Activated CD4-positive, CD25-positive, alpha-beta regulatory T cell treated with anti-CD3 and anti-CD28 coated beads, Interleukin-2, amount 50 U/mL, for 24 hours (primary cell): ENCODE results near the gene DTX3.
"Not testable (repeated sequence)": the region's sequence is repeated elsewhere in the genome, so short reads cannot be mapped to it uniquely, and the experiment has no call there.

Source experiments
- ATAC-seq, 2 donors: fragments of 150-1000 bp; cut with Tn5 transposase; one replicate each; pipeline ENCODE4 v1.10.0; 2021; ENCODE audit warnings: mild to moderate bottlenecking in 1 of 2, moderate library complexity in 1 of 2

The DTX3 gene

DNA sequence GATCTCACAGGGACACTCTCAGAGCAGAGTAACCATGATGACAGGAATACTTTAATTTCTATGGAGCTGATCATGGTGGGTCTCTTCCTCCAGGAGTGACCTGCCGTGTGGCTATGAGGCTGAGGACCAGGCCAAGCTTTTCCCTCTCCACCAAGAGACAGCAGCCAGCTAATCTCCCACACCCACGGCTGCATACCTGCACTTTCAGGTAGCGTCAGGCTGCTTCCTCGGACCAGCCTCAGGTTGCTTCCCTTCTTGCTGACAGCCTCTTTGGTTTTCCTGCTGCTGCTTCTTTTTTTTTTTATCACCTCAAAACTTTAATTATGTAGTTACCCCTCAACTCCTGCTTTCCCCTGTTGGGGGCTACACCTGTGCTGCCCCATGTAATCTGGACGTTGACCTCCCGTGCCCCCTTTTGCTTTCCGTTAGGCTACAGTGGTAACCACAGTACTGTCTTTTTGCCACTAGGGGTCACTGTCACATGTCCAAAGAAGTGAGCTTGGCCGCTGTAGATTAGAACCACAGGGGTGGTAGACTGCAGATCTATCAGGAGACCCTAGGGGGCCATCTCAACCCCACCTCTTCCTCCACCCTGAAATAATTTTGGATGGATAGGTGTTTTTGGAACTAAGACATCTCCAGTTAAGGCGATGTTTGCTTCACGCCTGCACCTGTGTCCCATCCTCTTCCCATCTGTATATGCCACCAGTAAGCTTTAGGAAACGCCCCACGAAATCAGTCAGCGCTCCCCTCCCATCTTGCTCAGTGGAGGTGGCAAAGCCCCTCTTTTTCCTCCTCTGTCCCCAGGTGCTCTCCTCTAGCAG is 21.4 kb upstream of the DTX3 start:
- ATAC-seq: peak; percentile 99

DNA sequence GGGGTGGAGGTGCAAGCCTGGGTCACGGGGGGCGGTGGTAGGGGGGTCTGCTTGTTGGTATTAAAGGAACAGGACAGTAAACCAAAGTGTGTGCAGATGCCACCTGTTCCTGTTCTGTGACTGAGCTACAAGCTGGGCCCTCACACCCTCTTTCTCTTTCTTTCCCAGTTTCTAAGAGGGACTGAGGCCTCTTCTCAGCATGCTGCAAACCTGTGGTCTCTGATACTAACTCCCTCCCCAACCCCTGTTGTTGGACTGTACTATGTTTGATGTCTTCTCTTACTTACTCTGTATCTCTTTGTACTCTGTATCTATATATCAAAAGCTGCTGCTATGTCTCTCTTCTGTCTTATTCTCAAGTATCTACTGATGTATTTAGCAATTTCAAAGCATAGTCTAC is 20.6 kb upstream of the DTX3 start:
- no peak for ATAC-seq

DNA sequence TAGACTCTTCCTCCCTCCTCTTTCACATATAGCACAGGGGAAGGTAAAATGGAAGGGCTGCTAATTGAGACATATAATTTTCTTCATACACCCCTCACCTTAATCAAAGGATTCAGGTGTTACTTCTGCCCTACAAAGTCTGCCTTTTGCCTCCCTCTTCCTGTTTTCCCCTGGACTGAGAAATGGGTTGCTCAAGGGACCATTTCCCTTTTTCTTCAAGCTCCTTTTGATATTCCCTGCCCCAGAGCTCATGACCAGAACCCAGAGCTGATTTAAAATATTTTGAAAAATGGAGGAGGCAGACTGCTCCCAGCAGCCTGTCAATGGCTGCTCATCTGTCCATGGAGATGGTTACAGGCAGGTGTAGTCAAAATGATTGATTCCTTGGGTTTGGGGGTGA is 19.9 kb upstream of the DTX3 start:
- no peak for ATAC-seq

DNA sequence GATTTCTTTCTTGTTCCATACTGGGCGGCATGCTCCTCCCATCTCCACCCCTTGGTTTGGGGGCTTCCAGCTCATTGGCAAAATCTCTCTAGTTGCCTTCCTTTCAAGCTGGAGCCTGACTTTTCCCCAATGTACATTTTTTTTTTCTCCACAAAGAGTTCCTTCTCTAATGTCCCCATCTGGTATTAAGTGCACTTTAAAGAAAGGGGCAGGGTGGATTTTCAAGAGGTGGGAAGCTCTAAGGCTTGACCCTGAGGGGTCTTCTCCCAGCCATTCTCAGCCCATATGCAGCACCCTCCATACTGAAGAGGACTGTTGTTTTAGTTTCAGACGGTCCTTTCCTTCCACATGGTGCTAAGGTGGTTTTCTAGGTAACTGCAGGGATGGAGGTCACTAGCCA is 19.5 kb upstream of the DTX3 start:
- no peak for ATAC-seq

DNA sequence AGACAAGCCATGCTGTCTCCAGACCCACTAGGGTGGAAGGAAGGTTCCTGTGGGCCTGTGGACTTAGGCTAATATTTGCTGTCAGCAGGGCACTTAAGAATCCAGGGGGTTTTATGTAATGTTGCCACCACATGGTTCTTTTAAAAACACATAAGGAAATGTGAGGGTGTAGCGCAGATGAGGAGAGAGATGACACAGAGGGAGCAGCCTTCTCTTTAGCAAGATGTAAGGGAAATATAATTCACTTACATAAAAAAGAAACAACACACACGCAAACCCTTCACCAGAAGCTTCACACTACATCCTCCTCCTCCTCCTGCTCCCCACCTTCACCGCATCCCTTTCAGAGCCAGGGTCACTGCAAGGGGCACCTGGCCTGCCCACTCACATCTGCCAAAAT is 18.5 kb upstream of the DTX3 start:
- ATAC-seq: no peak

DNA sequence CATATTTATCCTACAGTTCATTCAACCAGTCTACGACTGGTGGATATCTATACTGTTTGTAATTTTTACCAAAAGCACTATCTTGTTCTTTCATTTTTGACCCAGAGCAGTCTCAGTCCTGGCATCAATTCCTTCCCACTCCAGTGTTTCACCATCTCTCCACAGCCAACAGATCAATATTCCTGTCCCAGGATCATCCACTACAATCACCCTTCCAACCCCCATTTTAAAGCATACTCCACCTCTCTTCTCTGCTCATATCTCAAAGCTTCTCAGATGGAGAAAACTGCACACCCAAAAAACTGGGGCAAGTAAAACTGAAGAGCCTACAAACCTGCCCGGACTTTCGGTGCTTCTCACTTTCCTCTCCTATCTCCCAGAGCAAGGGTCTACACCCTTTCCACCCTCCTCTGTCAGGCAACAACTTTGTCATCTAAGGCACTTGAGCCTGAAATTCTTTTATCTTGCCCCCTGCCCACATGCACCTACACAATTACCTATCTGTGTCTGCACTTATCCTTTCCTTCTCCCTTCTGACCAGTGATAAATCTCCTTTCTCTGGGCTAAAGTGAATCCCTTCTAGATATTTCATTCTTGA is 17.7 kb upstream of the DTX3 start:
- ATAC-seq: no peak

DNA sequence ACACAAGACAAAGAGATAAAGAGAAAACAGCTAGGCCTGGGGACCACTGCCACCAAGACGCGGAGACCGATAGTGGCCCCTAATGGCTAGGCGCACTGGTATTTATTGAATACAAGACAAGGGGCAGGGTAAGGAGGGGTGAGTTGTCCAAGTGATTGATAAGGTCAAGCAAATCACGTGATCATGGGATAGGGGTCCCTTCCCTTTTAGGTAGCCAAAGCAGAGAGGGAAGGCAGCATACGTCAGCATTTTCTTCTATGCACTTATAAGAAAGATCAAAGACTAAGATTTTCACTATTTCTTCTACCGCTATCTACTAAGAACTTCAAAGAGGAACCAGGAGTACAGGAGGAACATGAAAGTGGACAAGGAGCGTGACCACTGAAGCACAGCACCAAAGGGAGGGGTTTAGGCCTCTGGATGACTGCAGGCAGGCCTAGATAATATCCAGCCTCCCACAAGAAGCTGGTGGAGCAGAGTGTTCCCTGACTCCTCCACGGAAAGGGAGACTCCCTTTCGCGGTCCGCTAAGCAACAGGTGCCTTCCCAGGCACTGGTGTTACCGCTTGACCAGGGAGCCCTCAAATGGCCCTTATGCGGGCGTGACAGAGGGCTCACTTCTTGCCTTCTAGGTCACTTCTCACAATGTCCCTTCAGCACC is 15.5 kb upstream of the DTX3 start:
- not testable (repeated sequence) for ATAC-seq

DNA sequence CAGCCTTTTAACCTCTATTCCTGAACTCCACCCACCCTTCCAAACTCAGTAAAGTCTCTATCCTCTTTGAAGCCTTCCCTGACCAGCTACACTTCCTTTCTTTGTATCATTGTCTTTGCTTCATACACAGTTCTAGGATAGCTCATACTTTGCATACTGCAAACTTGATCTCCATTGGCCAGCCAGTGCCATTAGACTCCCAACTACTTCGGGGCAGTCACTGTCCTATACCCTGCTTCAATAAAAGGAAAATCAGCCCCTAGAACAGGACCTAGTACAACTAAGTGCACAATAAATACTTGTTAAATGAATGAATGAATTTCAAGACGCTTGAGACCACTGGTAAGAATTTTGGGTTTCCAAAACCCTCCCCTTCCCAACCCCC is 14.2 kb upstream of the DTX3 start:
- ATAC-seq: no peak

DNA sequence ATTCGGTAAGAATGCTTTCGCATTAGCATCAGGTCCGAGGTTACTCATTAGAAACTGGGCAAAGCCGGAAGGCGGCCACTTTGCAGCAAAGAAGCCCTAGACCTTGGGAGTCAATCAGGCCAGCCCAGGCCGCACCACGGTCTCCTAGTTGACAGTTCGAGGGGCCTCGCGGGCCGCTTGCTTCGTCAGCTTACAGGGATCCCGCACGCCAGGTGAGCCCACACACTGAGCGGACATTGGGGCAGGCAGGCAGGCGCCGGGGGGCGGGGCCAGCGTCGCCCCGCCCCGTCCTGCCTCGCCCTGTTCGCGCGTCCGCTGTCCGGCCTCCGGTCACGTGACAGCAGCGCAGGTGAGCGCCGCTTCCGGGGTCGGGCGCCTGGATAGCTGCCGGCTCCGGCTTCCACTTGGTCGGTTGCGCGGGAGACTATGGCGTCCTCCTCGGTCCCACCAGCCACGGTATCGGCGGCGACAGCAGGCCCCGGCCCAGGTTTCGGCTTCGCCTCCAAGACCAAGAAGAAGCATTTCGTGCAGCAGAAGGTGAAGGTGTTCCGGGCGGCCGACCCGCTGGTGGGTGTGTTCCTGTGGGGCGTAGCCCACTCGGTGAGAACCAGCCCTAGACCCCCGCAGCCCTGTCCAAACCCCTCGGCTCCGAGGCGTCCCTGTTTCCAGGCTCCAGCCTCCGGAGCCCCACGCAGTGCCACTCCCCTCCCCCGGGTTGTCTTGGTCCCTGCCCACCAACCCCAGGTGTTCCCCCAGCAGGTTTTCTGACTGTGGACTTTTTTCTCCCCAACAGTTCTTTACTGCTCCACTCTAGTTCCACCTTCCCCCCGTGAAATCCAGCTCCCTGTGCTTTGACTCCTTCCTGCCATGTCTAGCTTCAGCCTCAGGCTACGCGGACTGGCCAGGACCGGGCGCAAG is 13.5 kb upstream of the DTX3 start, which contains the start of gene PIP4K2C:
Gene PIP4K2C (plus strand): TSS at position 329 of the 918 bp plus-strand sequence. CDS start 98 bp downstream, at position 427.
- ATAC-seq: peak; percentile 93 to 96

DNA sequence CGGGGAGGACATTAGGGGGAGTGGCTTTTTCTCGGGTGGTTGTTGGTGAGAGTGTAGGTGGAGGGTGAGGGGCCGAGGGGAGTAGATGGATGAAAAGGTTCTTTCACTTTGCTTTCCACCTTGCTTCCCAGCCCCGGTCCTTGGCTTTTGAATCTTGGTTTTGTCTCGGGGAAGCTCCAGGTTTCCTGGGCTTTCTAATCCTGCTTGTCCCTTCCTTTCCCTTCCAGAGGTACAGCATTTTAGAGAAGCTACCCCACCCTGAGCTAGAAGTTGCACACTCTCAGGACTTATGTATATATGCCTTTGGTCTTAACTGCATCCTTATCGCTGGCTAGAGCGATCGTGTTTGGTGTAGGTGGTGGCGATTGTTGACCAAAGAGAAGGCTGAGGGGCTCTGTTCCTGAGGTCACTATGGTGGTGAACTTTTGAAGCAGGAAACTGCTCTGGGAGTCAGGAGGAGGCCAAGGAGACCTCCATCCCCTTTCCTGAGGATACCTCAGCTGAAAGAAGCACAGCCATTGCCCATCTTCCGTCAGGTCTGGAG is 12.8 kb upstream of the DTX3 start:
- no peak for ATAC-seq

DNA sequence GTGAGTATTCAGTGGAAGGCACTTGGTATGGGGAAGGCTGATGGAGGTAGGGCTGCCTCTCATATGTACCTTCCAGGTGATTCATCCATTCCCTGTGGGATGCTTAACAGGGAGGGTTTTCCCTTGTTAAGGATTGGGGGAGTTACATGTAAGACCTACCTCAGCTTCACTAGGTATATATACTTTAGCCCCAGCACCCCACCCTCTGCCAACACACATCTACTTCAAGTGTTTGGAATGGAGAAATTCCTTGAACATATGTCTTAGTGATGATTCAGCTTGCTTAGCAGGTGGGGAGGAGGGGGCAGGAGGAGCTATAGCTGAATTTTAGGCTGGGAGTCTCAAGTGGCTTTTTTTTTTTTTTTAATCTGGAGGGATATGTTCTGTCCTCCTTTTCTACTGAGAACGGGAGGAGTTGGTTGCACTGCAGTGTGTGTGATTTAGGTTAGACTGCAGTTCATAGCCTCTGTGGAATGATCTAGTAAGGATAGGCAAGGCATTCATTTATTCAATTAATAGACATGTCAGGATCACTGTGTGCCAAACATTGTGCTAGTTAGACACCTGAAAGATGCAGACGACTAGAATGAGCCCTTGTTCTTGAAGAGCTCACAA is 12.0 kb upstream of the DTX3 start:
- ATAC-seq: no peak

DNA sequence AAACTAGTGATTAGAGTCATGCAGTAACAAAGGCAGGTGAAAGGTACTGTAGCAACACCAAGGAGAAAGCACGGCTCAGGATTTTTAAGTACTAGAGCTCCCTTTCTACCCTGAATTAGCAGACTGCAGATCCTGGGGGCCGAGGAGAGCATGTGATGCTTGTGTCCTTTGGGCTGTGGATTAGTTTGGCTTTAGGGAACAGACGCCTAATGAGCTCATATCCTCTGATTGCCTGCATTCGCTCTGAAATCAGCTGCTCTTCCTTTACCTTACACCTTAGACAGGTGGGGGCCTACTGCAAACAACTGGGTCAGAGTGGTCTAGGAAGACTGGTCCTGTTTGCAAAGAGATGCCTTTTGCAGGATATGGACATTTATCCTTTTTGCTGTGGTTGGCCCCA is 11.4 kb upstream of the DTX3 start:
- ATAC-seq: no peak

DNA sequence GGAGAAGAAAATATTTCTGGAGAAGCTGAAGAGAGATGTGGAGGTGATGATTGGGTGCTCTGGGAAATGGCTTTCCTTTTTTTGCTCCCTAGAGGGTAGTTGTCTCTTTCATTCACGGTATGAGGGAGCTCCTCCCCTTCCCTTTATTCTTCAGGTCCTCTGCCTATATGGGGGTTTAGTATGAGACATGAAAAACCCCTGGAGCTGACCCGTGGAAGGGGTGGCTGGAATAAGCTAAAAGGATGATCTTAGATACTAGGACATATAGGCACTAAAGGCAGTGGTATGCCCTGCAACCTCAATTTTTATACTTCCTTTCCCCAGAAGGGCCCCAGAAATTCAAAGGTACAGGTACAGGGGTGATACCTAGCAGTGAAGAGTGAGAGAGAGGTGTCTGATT is 4.2 kb upstream of the DTX3 start:
- no peak for ATAC-seq

DNA sequence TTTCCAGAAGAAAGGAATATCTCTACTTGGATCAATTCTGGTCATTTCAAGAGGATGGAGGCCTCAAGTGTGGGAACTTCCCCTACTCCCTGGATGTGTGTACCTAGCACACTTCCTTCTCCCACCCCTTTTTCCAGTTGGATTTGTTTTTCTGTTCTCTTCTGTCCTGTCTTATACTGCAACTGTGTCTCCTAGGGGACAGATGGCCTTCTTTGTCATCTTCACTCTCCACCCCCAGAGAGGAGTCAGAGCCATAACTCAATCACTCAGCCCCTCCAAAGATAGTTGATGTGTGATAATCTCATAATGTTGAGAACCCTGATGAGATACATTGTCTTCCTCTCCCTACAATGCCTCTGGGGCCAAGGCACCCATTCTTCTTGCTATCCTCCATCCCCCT is 2.1 kb upstream of the DTX3 start:
- ATAC-seq: no peak

DNA sequence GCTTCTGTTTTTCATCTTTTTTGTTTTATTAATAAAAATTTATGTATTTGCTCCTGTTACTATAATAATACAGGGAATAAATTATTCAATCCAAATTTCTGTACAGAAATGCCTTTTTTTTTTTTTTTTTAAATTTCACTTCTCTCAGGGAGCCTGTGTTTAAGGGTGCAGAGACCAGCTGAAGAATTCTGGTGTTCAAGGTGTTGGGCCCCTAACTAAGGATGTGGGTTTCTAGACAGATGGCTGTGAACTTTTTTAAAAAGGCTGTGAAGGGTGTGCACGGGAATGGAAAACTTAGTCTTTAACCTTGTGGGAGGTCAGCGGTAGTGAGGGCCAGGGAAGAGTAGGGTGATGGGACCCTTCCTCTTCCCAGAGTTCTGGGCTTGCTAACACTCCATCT is 1.3 kb upstream of the DTX3 start:
- ATAC-seq: no peak

DNA sequence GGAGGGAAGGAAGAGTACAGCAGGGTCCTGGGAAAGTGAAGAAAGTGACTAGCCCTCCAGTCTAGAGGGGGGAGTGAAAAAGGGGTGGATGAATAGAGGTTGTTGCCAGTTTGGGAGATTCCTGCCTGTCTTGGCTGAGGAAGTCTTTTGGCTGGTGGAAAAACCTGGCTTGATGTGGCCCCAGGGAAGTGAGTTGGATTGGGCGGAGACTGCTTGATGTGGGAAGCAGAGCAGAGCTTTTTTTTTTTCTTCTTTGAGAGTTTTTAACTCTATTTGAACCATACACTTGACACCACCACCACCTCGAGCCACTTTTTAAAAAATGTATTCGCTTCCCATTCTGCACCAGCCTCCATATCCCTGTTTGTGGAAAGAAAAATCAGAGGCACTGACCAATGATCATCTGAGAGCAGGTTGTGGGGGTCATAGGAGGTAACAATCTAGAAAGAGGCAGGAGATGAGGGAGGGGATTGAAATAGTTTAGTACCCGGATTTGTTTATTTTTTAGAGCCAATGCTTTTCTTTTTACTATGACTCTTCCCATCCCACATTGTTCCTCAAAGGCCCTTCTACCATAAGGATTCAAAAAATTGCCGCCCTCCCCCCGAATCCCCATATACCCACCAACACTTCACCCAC is 690 bp upstream of the DTX3 start:
- ATAC-seq: no peak

DNA sequence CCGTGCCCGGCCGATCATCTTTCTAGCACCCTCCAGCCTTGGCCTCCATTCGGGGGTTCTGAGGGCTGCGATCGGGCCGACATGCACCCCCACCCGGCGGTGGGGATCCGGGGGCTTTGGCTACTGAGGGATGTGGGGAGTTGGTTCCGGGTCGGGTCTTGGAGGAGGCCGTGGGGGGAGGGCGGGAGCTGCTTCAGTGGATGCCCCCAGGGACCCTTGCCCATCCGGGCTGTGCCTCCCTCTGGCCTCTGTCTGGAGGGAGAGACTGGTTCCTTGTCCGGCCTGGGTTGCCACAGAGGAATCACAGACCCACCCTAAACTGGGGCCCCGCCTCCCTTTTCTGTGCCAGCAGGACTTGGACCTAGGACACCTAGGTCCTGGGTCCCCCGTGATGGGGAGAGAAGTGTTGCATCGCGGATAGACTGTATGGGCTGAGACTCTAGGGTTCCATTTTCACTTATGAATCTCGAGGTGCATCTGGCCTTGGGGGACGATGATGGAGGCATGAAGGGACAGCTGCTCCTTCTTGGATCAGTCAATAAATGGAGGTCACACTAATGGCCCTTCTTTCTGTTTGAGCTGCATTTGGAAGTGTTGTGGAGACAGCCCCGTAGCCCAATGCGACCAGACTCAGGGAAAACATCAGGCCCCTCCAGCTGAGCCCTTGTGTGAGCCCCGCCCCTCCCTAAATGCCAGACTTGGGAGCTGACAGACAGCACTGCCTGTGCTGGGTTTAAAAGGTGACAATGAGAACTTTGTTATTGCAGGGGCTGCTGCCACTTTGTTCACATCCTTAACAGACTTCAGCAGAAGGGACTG is 577 bp downstream of the DTX3 start:
- peak; percentile 41 to 47 for ATAC-seq

DNA sequence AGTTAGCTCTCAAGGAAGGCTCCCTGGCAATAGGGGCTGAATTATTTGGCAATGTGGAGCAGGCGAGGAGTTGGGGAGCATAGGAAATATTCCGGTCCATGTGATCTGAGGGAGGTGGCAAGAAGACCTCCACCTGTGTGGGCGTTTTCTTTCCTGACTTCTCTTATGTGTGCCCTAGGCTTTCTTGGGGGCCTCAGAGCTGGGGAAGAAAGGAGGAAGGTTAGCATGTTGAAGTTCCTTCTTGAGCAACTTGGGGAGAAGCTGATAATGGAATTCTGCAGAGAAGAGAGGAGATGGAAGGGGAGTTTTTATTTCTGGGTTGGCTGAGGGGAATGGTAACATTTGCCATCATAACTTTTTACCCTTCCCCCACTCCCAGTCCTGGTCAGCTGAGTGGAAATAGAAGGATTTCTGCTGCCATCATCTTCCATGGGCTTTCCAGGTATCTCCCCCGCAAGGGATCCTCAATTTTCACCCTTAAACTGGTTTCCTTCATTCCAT is 1.2 kb downstream of the DTX3 start:
- ATAC-seq: no peak

DNA sequence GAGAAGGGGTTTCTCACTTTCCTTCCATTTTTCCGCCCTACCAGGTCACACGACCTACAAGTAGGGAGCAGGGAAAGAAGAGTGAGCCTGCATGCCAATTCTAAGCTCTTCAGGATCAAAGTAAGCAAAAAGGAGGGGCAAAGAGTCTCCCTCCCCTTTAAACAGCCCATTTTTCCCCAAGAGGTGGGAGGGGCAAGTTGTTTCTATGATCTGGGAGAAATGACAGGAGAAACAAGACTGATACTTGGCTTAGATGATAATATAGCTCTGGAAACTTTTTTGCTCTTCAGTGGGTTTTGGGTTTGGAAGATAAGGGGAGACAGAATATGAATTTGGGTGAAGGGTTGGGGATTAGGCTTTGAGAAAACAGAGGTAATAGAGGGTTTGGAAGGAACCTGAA is 1.8 kb downstream of the DTX3 start:
- ATAC-seq: no peak

DNA sequence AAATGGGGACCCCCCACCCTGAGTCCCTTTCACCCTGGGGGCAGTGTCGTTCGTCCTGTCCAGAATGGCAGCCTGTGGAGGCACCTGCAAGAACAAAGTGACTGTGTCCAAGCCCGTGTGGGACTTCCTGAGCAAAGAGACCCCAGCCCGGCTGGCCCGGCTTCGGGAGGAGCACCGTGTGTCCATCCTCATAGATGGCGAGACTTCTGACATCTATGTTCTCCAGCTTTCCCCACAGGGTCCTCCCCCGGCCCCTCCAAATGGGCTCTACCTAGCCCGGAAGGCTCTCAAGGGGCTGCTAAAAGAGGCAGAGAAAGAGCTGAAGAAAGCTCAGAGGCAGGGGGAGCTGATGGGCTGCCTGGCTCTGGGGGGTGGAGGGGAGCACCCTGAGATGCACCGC is 2.2 kb downstream of the DTX3 start:
- ATAC-seq: no peak
